GM12878 (cell line): ENCODE results near the gene WDFY1.

Experiments
- EP300 ChIP-seq, 2 experiments: fragments of 150-350 bp in 1 of 2; IDR thresholded peaks; 2 replicates each; pipeline ENCODE4 v1.6.1; 2011 to 2012; ENCODE audit warnings: low read depth in 2 of 2, low read length in 2 of 2, borderline replicate concordance in 1 of 2, improper control_type of control experiment in 1 of 2, inconsistent platforms in 1 of 2; ENCODE audit not compliant: control insufficient read depth in 1 of 2
- TF ChIP-seq, protein P1 (sequence below): IDR thresholded peaks from 2 replicates; pipeline ENCODE4 v1.6.1; 2012; ENCODE audit warnings: low read length, inconsistent platforms

DNA sequence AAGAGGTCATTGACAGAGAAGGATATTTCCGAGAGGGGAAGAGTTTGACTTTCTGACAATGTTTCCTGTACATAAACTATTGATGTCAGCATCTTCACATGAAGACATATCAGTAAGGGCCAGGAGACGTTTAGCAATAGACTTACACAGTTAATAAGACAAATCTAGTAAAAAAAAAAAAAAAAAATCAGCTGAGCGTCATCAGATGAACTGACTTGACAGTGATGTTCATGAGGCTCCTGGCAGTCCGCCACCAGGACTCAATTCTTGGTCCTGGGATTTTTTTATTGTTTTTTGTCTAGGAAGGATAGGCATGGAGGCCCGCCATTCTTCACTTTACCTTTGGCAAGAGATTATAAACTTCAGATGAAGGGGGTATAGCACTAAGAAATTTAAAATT lies 26.6 kb upstream of the WDFY1 start:
- TF ChIP-seq, protein P1, sequence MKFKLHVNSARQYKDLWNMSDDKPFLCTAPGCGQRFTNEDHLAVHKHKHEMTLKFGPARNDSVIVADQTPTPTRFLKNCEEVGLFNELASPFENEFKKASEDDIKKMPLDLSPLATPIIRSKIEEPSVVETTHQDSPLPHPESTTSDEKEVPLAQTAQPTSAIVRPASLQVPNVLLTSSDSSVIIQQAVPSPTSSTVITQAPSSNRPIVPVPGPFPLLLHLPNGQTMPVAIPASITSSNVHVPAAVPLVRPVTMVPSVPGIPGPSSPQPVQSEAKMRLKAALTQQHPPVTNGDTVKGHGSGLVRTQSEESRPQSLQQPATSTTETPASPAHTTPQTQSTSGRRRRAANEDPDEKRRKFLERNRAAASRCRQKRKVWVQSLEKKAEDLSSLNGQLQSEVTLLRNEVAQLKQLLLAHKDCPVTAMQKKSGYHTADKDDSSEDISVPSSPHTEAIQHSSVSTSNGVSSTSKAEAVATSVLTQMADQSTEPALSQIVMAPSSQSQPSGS = no peak
- TF ChIP-seq EP300 (IDR thresholded peaks at IDR 0.05; ENCODE audit: borderline replicate concordance in 1 of 2, control insufficient read depth in 1 of 2, low read depth in 2 of 2, low read length in 2 of 2) = no peak
